ENCODE data around the gene GYS1.
A peak's percentile ranks its signal among the peaks of the same experiment; 100 is the strongest.

Gene GYS1

DNA sequence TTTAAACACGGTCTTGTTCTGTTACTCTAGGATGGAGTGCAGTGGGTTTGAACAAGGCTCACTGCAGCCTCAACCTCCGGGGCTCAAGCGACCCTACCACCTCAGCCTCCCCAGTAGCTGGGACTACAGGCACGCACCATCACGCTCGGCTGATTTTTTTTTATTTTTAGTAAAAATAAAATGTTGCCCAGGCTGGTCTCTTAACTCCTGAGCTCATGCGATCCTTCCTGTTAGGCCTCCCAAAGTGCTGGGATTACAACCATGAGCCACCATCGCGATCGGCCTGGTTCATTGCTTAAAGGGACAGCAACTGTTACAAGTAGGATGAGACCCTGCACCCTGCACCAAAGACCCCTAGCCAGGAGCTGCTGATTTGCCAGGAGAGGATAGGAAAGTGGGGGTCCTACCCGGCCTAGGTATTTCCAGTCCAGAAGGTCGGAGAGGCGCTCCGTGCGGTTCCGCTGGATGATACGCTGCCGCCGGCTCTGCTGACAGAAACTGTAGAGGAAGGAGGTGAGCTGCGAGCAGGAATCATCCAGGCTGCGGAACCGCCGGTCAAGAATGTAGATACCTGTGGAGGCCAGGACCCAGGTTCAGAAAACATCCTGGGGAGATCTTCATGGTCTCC is 22.9 kb downstream of the GYS1 start:
- Mint-ChIP-seq H3K36me3 (ENCODE audit: insufficient read depth) (peaks cover 20% of the 10 kb centered on the region), H3K4me3 (no peak overlapping the region), H3K27ac (ENCODE audit: low read depth) (no peak overlapping the region), H3K9me3 (no peaks in the 10 kb centered on the region), H3K4me1 (peaks cover 28% of the 10 kb centered on the region), H3K27me3 (no peaks in the 10 kb centered on the region)
- DNase-seq (ENCODE audit: low spot score in 2 of 2) = no peak
- ATAC-seq (replicated peaks; ENCODE audit: extremely low read depth, poor library complexity, severe bottlenecking) = no peak

DNA sequence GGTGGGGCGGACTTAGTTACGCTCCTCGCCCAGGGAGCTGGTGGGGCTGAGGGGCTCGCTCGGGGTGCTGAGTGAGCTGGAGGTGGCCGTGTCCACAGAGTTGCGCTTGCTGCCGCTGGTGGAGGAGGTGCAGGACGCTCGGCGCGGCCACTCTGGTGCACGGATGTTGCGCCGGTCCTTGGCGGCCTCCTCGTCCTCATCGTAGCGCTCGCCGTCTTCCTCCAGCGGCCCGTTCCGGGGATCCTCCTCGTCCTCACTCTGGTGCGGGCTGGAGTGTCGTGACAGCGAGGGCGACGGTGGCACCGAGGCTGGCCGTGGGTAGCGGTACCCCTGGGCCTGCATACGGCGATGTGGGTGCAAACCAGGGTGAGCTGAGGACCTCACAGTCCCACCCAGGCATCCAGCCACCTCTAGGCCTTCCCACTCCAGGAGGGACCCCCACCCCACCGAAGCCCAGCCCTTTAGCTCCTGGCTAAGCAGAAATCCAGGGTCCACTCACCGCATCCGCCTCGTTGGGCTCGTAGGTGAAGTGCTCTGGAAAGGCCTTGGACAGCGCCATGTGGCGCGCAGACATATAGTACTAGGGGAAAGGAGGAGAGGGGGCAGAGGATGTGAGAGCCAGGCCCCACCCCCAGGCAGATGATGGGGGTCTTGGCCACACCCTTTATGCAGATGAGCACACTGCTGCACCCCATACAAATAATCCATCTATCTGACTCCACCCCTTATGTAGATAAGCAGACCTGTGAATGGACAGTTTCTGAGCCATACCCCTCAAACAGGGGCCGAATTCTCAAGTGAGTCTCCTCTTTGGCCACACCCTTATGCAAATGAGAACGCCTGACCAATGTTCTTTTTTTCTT is 23.6 kb downstream of the GYS1 start:
- no peak for ATAC-seq (replicated peaks; ENCODE audit: extremely low read depth, poor library complexity, severe bottlenecking)
- H3K4me1 Mint-ChIP-seq = peaks cover 36% of the 10 kb centered on the region
- no peak for DNase-seq (ENCODE audit: low spot score in 2 of 2)
- H3K9me3 Mint-ChIP-seq = no peaks in the 10 kb centered on the region
- no peaks in the 10 kb centered on the region for H3K27me3 Mint-ChIP-seq
- H3K4me3 Mint-ChIP-seq = no peak overlapping the region
- H3K27ac Mint-ChIP-seq (ENCODE audit: low read depth) = no peak overlapping the region
- H3K36me3 Mint-ChIP-seq (ENCODE audit: insufficient read depth) = peaks cover 24% of the 10 kb centered on the region

DNA sequence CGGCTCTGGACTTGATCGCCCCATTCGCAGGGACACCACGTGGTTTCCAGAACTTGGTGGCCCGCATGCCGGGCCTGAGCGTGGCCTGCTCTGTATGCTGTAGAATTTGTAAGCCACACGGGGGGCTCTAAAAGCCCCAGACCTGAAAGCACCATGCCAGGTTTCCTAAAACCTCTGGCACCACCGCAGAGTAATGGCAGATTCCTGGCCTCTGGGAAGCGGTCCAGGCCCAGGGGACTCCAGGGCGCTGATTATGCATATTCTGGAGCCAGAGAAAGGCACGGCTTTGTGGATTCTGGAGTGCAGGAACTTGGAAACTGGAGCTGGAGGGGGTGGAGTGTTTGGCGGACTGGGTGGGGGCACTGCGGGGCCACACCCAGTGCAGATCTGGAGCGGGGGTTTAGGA is 24.3 kb downstream of the GYS1 start:
- no peak for DNase-seq (ENCODE audit: low spot score in 2 of 2)
- H3K4me1 Mint-ChIP-seq = peaks cover 43% of the 10 kb centered on the region
- no peak overlapping the region for H3K4me3 Mint-ChIP-seq
- no peaks in the 10 kb centered on the region for H3K9me3 Mint-ChIP-seq
- no peak overlapping the region for H3K27ac Mint-ChIP-seq (ENCODE audit: low read depth)
- H3K27me3 Mint-ChIP-seq = no peaks in the 10 kb centered on the region
- ATAC-seq (replicated peaks; ENCODE audit: extremely low read depth, poor library complexity, severe bottlenecking) = no peak
- peaks cover 24% of the 10 kb centered on the region for H3K36me3 Mint-ChIP-seq (ENCODE audit: insufficient read depth)

DNA sequence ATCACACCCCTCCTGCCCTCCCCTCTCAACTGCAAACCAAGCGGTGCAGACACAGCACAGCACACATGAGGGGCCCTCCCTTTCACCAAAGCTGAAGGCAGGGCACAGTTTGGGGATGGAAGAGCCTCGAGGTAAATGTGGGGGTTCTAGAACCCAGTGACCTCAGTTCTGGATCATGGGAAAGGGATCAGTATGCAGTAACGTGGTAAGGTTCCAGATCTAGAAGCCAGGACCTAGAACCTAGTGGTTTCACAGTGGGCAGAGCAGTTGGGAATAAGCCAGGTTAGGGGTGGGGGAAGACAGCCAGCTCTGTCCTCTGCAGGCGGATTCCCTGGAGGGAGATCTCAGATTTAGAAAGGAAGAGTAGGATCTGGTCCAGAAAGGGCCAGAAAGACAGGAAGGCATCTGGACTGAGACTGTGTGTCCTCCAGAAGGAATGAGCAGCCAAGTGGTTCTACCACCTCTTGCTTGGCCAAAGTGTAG is 24.9 kb downstream of the GYS1 start:
- Mint-ChIP-seq H3K36me3 (ENCODE audit: insufficient read depth) (peaks cover 25% of the 10 kb centered on the region), H3K4me1 (peaks cover 49% of the 10 kb centered on the region), H3K9me3 (no peaks in the 10 kb centered on the region), H3K27ac (ENCODE audit: low read depth) (no peak overlapping the region), H3K4me3 (no peak overlapping the region), H3K27me3 (no peaks in the 10 kb centered on the region)
- DNase-seq (ENCODE audit: low spot score in 2 of 2) = no peak
- ATAC-seq (replicated peaks; ENCODE audit: extremely low read depth, poor library complexity, severe bottlenecking) = no peak

DNA sequence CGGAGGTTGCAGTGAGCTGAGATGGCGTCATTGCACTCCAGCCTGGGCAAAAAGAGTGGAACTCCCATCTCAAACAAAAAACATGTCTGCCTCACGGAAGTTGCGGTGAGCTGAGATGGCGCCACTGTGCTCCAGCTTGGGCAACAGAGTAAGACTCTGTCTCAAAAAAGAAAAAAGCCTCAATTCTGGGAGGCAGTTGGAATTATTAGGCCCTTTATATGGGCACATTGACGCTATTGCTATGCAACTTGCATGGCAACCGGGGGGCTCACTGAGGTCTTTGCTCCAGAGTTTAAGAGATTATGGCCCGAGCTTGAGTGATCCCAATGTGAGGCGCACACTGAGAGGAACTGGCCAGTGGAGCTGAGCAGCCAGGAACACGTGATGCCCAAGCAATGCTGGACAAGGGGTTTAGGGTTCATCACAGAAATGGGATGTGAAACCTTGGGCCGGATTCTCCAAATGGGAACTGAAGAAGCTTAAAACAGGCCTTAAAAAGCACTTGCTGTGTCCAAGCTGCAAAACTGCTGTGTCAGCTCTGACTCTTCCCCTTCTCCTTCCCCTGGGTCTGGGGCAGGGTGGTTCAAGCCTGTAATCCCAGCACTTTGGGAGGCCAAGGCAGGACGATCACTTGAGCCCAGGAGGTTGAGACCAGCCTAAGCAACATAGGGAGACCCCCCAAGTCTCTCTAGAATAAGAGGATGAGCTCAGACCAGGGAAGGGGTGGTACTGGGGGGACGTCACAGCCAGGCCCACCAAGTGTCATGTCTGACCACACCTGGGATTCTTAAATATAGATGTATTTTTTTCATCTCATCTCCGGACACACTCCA is 25.5 kb downstream of the GYS1 start:
- no peaks in the 10 kb centered on the region for H3K9me3 Mint-ChIP-seq
- no peak overlapping the region for H3K27ac Mint-ChIP-seq (ENCODE audit: low read depth)
- H3K36me3 Mint-ChIP-seq (ENCODE audit: insufficient read depth) = peaks cover 23% of the 10 kb centered on the region
- DNase-seq (ENCODE audit: low spot score in 2 of 2) = no peak
- ATAC-seq (replicated peaks; ENCODE audit: extremely low read depth, poor library complexity, severe bottlenecking) = no peak
- no peaks in the 10 kb centered on the region for H3K27me3 Mint-ChIP-seq
- peaks cover 55% of the 10 kb centered on the region for H3K4me1 Mint-ChIP-seq
- no peak overlapping the region for H3K4me3 Mint-ChIP-seq

DNA sequence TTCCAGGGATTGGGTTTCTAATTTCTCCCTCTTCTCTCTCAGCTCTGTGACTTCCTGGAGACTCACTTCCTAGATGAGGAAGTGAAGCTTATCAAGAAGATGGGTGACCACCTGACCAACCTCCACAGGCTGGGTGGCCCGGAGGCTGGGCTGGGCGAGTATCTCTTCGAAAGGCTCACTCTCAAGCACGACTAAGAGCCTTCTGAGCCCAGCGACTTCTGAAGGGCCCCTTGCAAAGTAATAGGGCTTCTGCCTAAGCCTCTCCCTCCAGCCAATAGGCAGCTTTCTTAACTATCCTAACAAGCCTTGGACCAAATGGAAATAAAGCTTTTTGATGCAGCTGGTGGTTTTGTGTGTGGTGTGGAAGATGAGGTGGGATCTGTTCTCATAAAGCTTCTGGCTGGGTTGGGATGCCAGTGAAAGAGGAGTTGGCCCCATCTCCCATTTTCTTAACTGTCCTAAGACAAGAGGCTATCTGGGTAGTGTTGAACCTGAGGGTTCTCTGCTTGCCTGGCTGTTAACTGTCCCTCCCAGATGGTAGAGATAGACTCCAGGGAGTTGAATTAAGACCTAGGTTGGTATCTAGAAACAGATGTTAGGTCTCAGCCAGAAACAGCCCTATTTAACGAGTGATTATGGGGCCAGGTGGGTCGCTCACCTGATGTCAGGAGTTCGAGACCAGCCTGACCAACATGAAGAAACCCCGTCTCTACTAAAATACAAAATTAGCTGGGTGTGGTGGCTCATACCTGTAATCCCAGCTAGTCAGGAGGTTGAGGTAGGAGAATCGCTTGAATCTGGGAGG is 26.4 kb downstream of the GYS1 start:
- ATAC-seq (replicated peaks; ENCODE audit: extremely low read depth, poor library complexity, severe bottlenecking) (no peak), DNase-seq (ENCODE audit: low spot score in 2 of 2) (no peak)
- peaks cover 63% of the 10 kb centered on the region for H3K4me1 Mint-ChIP-seq
- H3K36me3 Mint-ChIP-seq (ENCODE audit: insufficient read depth) = peaks cover 23% of the 10 kb centered on the region
- peak overlapping the region; percentile 99 for H3K27ac Mint-ChIP-seq (ENCODE audit: low read depth)
- H3K9me3 Mint-ChIP-seq = no peaks in the 10 kb centered on the region
- peak overlapping the region; percentile 99 for H3K4me3 Mint-ChIP-seq
- no peaks in the 10 kb centered on the region for H3K27me3 Mint-ChIP-seq

DNA sequence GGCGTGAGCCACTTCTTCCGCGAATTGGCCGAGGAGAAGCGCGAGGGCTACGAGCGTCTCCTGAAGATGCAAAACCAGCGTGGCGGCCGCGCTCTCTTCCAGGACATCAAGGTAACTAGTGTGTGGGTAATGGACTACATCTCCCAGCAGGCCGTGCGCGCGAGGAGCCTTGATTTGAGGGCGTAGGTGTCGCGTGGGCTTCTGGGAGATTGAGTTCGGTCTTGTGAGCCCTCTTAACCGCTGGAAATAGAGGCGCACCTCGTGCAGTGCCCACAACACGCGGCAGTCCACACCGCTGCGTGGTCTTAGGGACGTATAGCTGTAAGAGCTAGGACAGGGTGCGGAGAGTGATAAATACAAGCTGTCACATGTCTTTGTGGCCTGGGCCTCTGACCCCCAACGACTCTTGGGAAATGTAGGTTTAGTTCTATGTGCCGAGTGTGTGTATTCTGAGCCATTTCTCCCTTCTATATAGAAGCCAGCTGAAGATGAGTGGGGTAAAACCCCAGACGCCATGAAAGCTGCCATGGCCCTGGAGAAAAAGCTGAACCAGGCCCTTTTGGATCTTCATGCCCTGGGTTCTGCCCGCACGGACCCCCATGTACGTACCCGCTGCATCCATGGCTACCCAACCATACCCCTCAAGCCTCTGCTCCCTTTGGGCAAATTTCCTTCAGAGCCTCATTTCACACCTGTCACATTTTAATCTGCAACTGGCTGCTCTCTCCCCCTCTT is 27.1 kb downstream of the GYS1 start:
- Mint-ChIP-seq H3K36me3 (ENCODE audit: insufficient read depth) (peaks cover 27% of the 10 kb centered on the region), H3K27ac (ENCODE audit: low read depth) (peak overlapping the region; percentile 99), H3K4me1 (peaks cover 63% of the 10 kb centered on the region), H3K4me3 (peak overlapping the region; percentile 99), H3K9me3 (no peaks in the 10 kb centered on the region), H3K27me3 (no peaks in the 10 kb centered on the region)
- ATAC-seq (replicated peaks; ENCODE audit: extremely low read depth, poor library complexity, severe bottlenecking) (peak; percentile 78), DNase-seq (ENCODE audit: low spot score in 2 of 2) (peak; percentile 80 to 82)

DNA sequence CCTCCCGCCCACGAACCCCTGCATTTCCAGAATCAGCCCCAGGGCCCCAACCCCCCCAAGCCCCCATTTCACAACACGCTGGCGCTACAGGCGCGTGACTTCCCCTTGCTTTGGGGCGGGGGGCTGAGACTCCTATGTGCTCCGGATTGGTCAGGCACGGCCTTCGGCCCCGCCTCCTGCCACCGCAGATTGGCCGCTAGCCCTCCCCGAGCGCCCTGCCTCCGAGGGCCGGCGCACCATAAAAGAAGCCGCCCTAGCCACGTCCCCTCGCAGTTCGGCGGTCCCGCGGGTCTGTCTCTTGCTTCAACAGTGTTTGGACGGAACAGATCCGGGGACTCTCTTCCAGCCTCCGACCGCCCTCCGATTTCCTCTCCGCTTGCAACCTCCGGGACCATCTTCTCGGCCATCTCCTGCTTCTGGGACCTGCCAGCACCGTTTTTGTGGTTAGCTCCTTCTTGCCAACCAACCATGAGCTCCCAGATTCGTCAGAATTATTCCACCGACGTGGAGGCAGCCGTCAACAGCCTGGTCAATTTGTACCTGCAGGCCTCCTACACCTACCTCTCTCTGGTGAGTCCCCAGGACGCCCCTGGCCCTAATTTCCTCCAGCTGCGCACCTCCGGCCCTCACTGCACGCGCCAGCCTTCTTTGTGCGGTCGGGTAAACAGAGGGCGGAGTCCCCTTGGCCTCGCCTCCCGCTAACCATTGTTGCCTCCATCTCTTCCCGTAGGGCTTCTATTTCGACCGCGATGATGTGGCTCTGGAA is 27.9 kb downstream of the GYS1 start, which contains the start of gene FTL:
FTL (plus strand) TSS at position 270 of the 766 bp plus-strand sequence; CDS start at position 469, 199 bp downstream.
- DNase-seq (ENCODE audit: low spot score in 2 of 2) = peak; percentile 70 to 72
- Mint-ChIP-seq H3K9me3 (no peaks in the 10 kb centered on the region), H3K27ac (ENCODE audit: low read depth) (peak within 1 kb of the TSS; percentile 99), H3K36me3 (ENCODE audit: insufficient read depth) (peaks cover 27% of the 10 kb centered on the region), H3K27me3 (no peaks in the 10 kb centered on the region), H3K4me1 (peaks cover 58% of the 10 kb centered on the region), H3K4me3 (peak within 1 kb of the TSS; percentile 99)
- ATAC-seq (replicated peaks; ENCODE audit: extremely low read depth, poor library complexity, severe bottlenecking) = peak; percentile 77

DNA sequence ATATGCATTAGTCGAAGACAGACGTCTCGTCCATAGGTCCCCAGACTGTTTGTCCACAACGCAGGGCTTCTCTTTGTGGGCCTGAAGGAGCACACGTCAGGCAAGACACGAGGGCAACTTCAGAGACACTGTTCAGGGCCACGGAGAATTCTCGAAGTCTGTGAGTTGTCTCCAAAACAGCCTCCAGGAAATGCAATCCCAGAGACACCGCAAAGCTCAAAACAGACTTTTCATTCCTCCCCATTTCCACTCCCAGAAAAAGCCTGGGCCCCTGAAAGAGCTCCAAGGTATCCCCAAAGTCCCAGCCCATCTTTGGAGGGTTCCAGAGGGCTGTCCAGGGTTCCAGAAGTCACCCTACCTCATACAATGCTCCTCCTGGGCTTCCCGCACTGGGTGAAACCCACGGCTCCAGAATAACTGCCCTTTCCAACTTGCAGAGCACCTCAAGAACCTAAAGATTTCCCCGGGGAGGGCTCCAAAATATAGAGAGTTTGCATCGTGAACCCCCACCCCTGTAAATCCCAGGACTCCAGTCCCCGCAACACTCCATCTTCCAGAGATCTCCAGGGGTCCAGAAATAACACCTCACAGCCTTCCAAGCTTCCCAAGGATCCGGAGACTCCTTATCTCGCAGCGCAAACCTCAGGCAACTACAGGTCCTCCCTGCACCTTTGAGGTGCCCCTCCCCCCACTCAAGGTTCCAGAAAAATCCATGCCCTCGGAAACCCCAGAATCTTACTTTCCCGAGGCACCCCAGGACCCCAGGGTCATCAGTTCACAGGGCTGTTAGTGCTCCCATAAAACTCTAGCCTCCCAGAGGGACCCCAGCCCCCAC is 28.7 kb downstream of the GYS1 start:
- no peak for ATAC-seq (replicated peaks; ENCODE audit: extremely low read depth, poor library complexity, severe bottlenecking)
- Mint-ChIP-seq H3K4me1 (peaks cover 58% of the 10 kb centered on the region), H3K36me3 (ENCODE audit: insufficient read depth) (peaks cover 27% of the 10 kb centered on the region)

DNA sequence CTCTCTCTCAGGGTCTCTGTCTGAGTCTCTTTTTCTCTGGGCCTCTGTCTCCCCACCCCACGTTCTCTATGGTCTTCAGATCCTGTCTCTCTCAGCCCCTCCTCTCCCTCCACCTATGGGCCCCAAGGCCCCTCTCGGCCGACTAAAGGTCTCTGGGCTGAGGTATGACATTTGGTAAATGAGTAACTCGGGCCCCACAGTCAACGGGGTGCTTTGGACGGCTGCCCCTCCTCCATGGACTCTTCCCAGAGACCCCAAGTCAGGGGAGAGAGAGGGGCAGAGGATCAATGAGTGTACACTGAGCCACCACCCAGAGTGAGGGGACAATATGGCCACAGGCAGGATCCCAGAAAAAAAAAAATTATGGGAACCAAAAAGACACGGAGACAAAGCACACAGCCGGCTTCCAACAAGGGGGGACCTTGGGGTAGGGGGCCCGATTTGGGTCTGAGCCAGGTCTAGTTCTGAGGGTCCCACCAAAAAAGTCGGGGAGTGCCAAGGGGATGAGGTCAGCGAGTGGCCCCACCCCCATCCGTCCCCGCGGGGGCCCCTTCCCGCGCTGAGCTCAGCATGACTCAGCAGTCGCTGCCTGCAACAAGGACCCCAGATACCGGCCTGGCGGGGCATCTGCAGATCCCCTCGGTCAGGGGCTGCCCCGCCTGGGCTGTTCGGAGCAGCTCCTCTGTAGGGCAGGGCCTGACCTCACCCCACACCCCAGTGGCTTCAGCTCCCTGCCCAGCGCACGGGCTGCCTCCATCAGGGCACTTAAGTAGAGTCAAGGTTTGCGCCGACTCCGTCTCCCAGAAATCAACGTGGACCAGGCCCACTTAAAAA is 29.5 kb downstream of the GYS1 start:
- DNase-seq (ENCODE audit: low spot score in 2 of 2) (no peak), ATAC-seq (replicated peaks; ENCODE audit: extremely low read depth, poor library complexity, severe bottlenecking) (no peak)
- peak overlapping the region; percentile 99 for H3K4me3 Mint-ChIP-seq
- H3K36me3 Mint-ChIP-seq (ENCODE audit: insufficient read depth) = peaks cover 26% of the 10 kb centered on the region
- peaks cover 58% of the 10 kb centered on the region for H3K4me1 Mint-ChIP-seq
- H3K27me3 Mint-ChIP-seq = no peaks in the 10 kb centered on the region
- H3K27ac Mint-ChIP-seq (ENCODE audit: low read depth) = peak overlapping the region; percentile 99
- H3K9me3 Mint-ChIP-seq = no peaks in the 10 kb centered on the region

More for the DNA sequence above, 28.7 kb downstream of the GYS1 start:
- DNase-seq (ENCODE audit: low spot score in 2 of 2) = no peak
- no peaks in the 10 kb centered on the region for H3K27me3 Mint-ChIP-seq
- no peaks in the 10 kb centered on the region for H3K9me3 Mint-ChIP-seq
- peak overlapping the region; percentile 99 for H3K27ac Mint-ChIP-seq (ENCODE audit: low read depth)
- peak overlapping the region; percentile 99 for H3K4me3 Mint-ChIP-seq

Data from central memory CD8-positive, alpha-beta T cell (primary cell).